OCI-LY3 (cell line): ENCODE results near the gene TCL1B.

Experiments
- EZH2phosphoT487 ChIP-seq: fragments of 200-600 bp; shearing (Covaris generic); IDR thresholded peaks from 2 replicates; pipeline ENCODE4 v1.6.1; 2018; ENCODE audit warnings: antibody characterized with exemption, mixed run types, low read depth
- TF ChIP-seq, protein P1 (sequence below): fragments of 200-600, 300-600 bp; sonication (generic); IDR thresholded peaks from 2 replicates; pipeline ENCODE4 v1.5.1; 2014; ENCODE audit warnings: antibody characterized with exemption, low read length, low read depth

DNA sequence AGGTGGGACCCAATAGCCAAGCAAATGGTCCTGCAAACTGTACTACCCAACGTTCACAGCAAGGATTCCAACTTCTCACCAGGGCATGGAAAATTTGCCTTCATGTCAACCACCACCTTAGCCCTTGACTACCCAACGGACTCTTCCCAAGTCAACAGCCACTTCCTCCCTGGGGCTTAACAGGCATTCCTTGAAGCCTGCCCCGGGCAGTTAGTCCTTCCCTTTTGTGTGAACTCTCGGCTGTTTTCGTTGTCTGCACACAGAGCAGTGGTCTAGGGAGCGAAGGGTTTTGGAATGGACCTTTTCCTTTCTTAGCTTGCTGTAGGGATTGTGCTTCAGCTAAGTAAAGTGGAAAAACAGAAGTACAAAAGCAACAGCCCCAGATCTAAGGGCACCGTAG is 35.2 kb upstream of the TCL1B start:
- TF ChIP-seq, protein P1, sequence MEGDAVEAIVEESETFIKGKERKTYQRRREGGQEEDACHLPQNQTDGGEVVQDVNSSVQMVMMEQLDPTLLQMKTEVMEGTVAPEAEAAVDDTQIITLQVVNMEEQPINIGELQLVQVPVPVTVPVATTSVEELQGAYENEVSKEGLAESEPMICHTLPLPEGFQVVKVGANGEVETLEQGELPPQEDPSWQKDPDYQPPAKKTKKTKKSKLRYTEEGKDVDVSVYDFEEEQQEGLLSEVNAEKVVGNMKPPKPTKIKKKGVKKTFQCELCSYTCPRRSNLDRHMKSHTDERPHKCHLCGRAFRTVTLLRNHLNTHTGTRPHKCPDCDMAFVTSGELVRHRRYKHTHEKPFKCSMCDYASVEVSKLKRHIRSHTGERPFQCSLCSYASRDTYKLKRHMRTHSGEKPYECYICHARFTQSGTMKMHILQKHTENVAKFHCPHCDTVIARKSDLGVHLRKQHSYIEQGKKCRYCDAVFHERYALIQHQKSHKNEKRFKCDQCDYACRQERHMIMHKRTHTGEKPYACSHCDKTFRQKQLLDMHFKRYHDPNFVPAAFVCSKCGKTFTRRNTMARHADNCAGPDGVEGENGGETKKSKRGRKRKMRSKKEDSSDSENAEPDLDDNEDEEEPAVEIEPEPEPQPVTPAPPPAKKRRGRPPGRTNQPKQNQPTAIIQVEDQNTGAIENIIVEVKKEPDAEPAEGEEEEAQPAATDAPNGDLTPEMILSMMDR, result no peak
- no peak for TF ChIP-seq EZH2phosphoT487
